ENCODE data around the gene CORO1C.
A peak's percentile ranks its signal among the peaks of the same experiment; 100 is the strongest.

The CORO1C gene

DNA sequence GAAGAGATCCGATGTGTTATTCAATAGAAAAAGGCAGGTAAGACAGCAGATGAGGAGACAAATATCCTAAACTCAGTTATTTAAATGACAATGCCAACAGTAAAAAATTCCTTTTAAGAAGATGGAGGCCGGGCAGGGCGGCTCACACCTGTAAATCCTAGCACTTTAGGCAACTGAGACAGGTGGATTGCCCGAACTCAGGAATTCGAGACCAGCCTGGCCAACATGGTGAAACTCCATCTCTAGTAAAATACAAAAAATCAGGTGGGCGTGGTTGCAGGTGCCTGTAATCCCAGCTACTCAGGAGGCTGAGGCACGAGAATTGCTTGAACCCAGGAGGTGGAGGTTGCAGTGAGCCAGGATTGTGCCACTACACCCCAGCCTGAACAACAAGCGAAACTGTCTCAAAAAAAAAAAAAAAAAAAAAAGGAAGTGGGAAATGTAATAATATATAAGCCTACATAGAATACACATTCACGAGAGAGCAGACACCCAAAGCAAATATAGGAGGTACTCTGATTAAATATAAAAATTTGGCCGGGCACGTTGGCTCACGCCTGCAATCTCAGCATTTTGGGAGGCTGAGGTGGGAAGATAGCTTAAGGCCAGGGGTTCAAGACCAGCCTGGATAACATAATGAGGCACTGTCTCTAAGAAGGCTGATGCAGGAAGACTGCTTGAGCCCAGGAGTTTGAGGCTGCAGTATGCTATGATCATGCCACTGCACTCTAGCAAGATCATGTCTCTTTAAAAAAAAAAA lies 19.0 kb downstream of the CORO1C start:
- peaks cover 1% of the 10 kb centered on the region for H3K36me3 ChIP-seq (ENCODE audit: control insufficient read depth, insufficient read depth, low read length)
- TF ChIP-seq, protein P1, sequence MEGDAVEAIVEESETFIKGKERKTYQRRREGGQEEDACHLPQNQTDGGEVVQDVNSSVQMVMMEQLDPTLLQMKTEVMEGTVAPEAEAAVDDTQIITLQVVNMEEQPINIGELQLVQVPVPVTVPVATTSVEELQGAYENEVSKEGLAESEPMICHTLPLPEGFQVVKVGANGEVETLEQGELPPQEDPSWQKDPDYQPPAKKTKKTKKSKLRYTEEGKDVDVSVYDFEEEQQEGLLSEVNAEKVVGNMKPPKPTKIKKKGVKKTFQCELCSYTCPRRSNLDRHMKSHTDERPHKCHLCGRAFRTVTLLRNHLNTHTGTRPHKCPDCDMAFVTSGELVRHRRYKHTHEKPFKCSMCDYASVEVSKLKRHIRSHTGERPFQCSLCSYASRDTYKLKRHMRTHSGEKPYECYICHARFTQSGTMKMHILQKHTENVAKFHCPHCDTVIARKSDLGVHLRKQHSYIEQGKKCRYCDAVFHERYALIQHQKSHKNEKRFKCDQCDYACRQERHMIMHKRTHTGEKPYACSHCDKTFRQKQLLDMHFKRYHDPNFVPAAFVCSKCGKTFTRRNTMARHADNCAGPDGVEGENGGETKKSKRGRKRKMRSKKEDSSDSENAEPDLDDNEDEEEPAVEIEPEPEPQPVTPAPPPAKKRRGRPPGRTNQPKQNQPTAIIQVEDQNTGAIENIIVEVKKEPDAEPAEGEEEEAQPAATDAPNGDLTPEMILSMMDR (IDR thresholded peaks at IDR 0.05; ENCODE audit: insufficient read depth, low read length, poor library complexity, severe bottlenecking), result no peak
- no peak overlapping the region for H3K4me3 ChIP-seq (replicated peaks; ENCODE audit: low read depth, low read length)
- H3K27me3 ChIP-seq (replicated peaks; ENCODE audit: control insufficient read depth, insufficient read depth, low read length), result no peaks in the 10 kb centered on the region
- peak; percentile 46 for DNase-seq (ENCODE audit: extremely low read depth, insufficient read length)

DNA sequence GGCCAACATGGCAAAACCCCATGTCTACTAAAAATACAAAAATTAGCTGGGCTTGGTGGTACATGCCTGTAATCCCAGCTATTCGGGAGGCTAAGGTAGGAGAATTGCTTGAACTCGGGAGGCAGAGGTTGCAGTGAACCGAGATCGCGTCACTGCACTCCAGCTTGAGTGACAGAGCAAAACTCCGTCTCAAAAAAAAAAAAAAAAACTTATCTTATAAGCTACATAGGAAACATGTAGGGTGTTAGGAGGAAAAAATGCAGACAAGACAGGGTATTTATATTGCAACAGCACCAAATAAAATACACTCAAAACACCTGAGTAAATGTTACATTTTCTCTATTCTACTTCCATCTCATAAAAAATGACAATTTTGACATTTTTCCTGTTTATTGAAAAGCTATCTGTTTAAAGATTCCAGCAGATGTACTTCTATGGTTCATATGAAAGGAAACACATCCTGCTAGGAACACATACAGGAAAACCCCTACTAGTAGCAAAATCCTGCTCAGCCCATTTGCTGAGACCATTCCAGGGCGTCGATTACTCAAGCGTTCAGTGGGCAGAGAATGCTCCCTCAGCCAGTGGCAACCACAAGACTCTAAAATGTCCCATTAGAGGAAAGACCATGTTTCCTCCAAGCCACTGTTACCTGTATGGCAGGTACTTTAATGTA lies 19.7 kb downstream of the CORO1C start:
- DNase-seq (ENCODE audit: extremely low read depth, insufficient read length), result no peak
- TF ChIP-seq, protein P1 (IDR thresholded peaks at IDR 0.05; ENCODE audit: insufficient read depth, low read length, poor library complexity, severe bottlenecking), result no peak
- no peaks in the 10 kb centered on the region for H3K27me3 ChIP-seq (replicated peaks; ENCODE audit: control insufficient read depth, insufficient read depth, low read length)
- H3K36me3 ChIP-seq (ENCODE audit: control insufficient read depth, insufficient read depth, low read length), result no peaks in the 10 kb centered on the region
- no peak overlapping the region for H3K4me3 ChIP-seq (replicated peaks; ENCODE audit: low read depth, low read length)

DNA sequence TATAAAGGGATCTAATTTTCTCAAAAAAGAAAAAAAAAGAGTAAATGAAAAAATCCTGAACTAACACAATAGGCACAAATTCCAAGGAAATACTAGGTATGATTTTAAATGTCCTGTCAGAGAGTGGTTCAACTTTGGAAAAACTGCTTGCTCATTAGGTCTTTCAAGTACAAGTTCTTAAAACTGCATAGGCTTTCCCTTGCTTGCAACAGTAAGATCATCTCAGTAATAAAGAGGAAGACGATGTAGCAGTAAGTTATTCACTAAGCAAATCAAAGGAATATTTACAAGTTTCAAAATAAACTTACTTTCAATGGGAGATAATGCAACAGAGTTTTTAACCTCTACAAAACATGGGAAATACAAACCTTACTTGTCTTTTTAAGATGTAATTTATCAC lies 21.6 kb downstream of the CORO1C start:
- H3K36me3 ChIP-seq (ENCODE audit: control insufficient read depth, insufficient read depth, low read length), result no peaks in the 10 kb centered on the region
- no peak overlapping the region for H3K4me3 ChIP-seq (replicated peaks; ENCODE audit: low read depth, low read length)
- no peak for DNase-seq (ENCODE audit: extremely low read depth, insufficient read length)
- H3K27me3 ChIP-seq (replicated peaks; ENCODE audit: control insufficient read depth, insufficient read depth, low read length), result no peaks in the 10 kb centered on the region
- TF ChIP-seq, protein P1 (IDR thresholded peaks at IDR 0.05; ENCODE audit: insufficient read depth, low read length, poor library complexity, severe bottlenecking), result no peak

DNA sequence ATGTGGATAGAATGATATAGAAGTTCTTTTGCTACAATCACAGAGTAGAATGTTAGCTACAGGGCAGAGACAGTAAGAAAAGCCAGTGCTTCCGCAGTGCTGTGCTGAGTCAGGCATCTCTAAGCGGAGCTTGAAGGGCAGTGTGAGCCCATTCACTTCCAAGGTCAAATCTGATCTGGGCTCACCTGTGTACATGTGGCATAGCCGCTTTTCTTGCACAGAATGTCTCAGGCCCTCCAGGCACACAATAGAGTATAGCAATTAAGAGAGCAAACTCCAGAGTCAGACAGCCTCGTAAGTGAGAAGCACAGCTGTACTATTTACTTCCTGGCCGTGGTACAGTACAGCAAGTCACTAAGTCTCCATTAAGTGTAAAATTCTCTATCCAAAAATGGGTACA lies 26.8 kb downstream of the CORO1C start:
- no peak for DNase-seq (ENCODE audit: extremely low read depth, insufficient read length)
- TF ChIP-seq, protein P1 (IDR thresholded peaks at IDR 0.05; ENCODE audit: insufficient read depth, low read length, poor library complexity, severe bottlenecking), result no peak
- no peak overlapping the region for H3K4me3 ChIP-seq (replicated peaks; ENCODE audit: low read depth, low read length)
- no peaks in the 10 kb centered on the region for H3K27me3 ChIP-seq (replicated peaks; ENCODE audit: control insufficient read depth, insufficient read depth, low read length)
- H3K36me3 ChIP-seq (ENCODE audit: control insufficient read depth, insufficient read depth, low read length), result peaks cover 5% of the 10 kb centered on the region

DNA sequence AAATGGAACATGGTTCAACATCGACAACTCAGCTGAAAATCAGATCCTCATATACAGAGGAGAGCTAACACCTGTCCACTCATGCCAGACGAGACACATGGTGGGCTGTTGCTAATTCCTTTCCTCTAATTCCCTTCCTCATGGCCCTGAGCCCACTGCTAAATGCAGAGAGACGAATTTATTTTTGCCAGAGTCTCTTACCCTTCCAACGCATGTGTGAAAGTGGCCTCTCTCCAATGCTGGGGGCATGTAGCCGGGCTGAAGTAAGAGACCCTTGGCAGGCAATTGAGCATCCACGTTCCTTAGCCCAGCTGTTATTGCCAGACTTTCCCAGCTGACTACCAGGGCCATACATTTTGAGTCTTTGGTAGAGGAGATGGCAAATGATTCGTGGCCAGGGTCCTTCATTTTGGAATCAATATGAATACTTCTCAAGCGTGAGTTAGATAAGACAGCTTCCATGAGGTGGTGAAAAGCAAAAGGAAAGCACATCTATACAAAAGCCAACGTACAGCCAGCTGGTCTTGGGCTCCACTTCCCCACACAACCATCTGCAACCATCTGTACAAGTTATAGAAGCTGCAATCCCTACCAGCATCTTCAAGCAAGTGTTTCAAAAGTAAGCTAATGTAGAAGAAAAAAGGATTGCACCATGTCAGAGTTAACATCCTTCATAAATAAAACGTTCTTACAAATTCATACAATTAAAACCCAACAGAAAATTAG lies 28.6 kb downstream of the CORO1C start:
- TF ChIP-seq, protein P1 (IDR thresholded peaks at IDR 0.05; ENCODE audit: insufficient read depth, low read length, poor library complexity, severe bottlenecking), result no peak
- Histone ChIP-seq H3K4me3 (replicated peaks; ENCODE audit: low read depth, low read length) (no peak overlapping the region), H3K27me3 (replicated peaks; ENCODE audit: control insufficient read depth, insufficient read depth, low read length) (no peaks in the 10 kb centered on the region), H3K36me3 (ENCODE audit: control insufficient read depth, insufficient read depth, low read length) (peaks cover 5% of the 10 kb centered on the region)
- DNase-seq (ENCODE audit: extremely low read depth, insufficient read length), result no peak
